ENCODE measurements around the gene BZW2.

GRCh38 chr7:16698200-16698905, 52.4 kb downstream of the BZW2 start:
- TF ChIP-seq CTCF (IDR thresholded peaks at IDR 0.05) = no peak
- TF ChIP-seq EZH2 (IDR thresholded peaks at IDR 0.05; ENCODE audit: borderline replicate concordance, insufficient read depth, low read depth, low read length, poor library complexity, severe bottlenecking) = no peak

All from B cell (primary cell).